H1 (cell line): Measurements from ENCODE around the gene NSL1.

ENCODE experiments used
- BRCA1 ChIP-seq: IDR thresholded peaks from 2 replicates; pipeline ENCODE4 v1.6.1; 2012; ENCODE audit warnings: low read depth, low read length, improper control_type of control experiment
- EP300 ChIP-seq, 2 experiments: IDR thresholded peaks; 1 replicate in 1 of 2; 2 replicates in 1 of 2; pipeline ENCODE4 v1.6.1; 2011 to 2012; ENCODE audit warnings: low read depth in 2 of 2, low read length in 2 of 2, mild to moderate bottlenecking in 2 of 2, borderline replicate concordance in 1 of 2, inconsistent platforms in 1 of 2, moderate library complexity in 1 of 2
- EZH2 ChIP-seq: fragments of 200-600 bp; sonication (generic); IDR thresholded peaks from 2 replicates; pipeline ENCODE4 v1.7.1; 2012; ENCODE audit warnings: low read depth, mild to moderate bottlenecking, moderate library complexity, low read length, inconsistent platforms; ENCODE audit not compliant: severe bottlenecking
- HDAC6 ChIP-seq: IDR thresholded peaks from one replicate; pipeline ENCODE4 v1.7.1; 2012; ENCODE audit warnings: low read depth, mild to moderate bottlenecking, inconsistent platforms, low read length, moderate library complexity
- MAFK ChIP-seq: IDR thresholded peaks from 2 replicates; pipeline ENCODE4 v1.6.1; 2012; ENCODE audit warnings: low read depth, mild to moderate bottlenecking, improper control_type of control experiment, low read length
- POLR2A ChIP-seq, 2 experiments: IDR thresholded peaks; 1 replicate in 1 of 2; 2 replicates in 1 of 2; pipeline ENCODE4 v1.6.1; 2011; ENCODE audit warnings: low read depth in 2 of 2, low read length in 2 of 2, mild to moderate bottlenecking in 2 of 2; ENCODE audit errors: control extremely low read depth in 1 of 2
- SP1 ChIP-seq: IDR thresholded peaks from 2 replicates; pipeline ENCODE4 v1.6.1; 2011; ENCODE audit warnings: low read depth, low read length
- SRF ChIP-seq: IDR thresholded peaks from 2 replicates; pipeline ENCODE4 v1.6.1; 2011; ENCODE audit warnings: mild to moderate bottlenecking, low read depth, low read length, moderate library complexity
- TF ChIP-seq, protein P1 (sequence below): IDR thresholded peaks from 2 replicates; pipeline ENCODE4 v1.6.1; 2012; ENCODE audit warnings: inconsistent platforms
- TF ChIP-seq, protein P2 (sequence below), 3 experiments: IDR thresholded peaks; 1 replicate in 2 of 3; 2 replicates in 1 of 3; pipeline versions ENCODE4 v1.5.1 to v1.6.1; 2011; ENCODE audit warnings: low read length in 3 of 3, mild to moderate bottlenecking in 3 of 3, inconsistent platforms in 2 of 3, low read depth in 1 of 3, moderate library complexity in 1 of 3; ENCODE audit not compliant: insufficient read depth in 1 of 3; ENCODE audit errors: control extremely low read depth in 1 of 3

DNA sequence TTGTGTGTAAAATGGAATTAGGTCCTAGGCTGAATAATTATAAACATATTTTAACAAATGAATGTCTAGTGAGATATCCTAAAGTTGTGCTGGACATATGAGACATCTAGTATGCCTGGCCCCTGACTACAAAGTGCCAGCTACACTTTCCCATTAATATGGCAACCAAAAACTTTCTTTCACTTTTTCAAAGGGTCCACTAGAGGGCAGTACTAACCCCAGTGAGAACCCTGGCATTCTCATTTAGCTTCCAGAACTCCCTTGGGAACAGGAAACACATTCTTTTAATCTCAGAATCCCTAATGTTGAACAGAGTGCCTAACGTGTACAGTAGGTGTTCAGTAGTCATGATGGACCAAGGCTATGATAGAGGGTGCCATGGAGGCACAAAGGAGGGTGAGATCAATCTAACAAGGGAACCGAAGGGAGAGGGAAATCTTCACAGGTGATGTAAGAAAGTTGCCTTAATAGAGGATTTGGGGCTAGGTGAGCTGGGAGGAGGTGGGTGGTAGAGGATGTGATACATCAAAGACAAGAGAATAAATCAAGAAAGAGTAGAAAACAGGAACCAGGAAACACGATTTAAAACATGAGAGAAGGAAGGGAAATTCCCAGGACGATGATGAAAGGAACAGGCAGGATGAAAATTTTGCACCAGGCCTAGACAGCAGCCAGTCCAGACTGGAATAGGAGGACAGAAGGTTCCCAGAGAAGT lies 41.6 kb downstream of the NSL1 start:
- no peak for TF ChIP-seq EZH2
- TF ChIP-seq HDAC6 = no peak
- no peak for TF ChIP-seq BRCA1
- TF ChIP-seq EP300 (IDR thresholded peaks at IDR 0.05; ENCODE audit: borderline replicate concordance in 1 of 2, low read depth in 2 of 2, low read length in 2 of 2) = no peak
- TF ChIP-seq POLR2A (IDR thresholded peaks at IDR 0.05; ENCODE audit: control extremely low read depth in 1 of 2, low read depth in 2 of 2, low read length in 2 of 2) = no peak
- TF ChIP-seq, protein P1, sequence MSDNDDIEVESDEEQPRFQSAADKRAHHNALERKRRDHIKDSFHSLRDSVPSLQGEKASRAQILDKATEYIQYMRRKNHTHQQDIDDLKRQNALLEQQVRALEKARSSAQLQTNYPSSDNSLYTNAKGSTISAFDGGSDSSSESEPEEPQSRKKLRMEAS = no peak
- TF ChIP-seq, protein P2, sequence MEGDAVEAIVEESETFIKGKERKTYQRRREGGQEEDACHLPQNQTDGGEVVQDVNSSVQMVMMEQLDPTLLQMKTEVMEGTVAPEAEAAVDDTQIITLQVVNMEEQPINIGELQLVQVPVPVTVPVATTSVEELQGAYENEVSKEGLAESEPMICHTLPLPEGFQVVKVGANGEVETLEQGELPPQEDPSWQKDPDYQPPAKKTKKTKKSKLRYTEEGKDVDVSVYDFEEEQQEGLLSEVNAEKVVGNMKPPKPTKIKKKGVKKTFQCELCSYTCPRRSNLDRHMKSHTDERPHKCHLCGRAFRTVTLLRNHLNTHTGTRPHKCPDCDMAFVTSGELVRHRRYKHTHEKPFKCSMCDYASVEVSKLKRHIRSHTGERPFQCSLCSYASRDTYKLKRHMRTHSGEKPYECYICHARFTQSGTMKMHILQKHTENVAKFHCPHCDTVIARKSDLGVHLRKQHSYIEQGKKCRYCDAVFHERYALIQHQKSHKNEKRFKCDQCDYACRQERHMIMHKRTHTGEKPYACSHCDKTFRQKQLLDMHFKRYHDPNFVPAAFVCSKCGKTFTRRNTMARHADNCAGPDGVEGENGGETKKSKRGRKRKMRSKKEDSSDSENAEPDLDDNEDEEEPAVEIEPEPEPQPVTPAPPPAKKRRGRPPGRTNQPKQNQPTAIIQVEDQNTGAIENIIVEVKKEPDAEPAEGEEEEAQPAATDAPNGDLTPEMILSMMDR (IDR thresholded peaks at IDR 0.05; ENCODE audit: control extremely low read depth in 1 of 3, insufficient read depth in 1 of 3, low read depth in 1 of 3, low read length in 3 of 3) = peak in 2 of 3 experiments; percentile 68 to 80; a peak in 3 of 4 replicates
- no peak; the same call in 1 of the 2 replicates for TF ChIP-seq SRF
- TF ChIP-seq MAFK = no peak
- no peak for TF ChIP-seq SP1
